GM18517 (cell line): ENCODE measurements around the gene ZNF746.
"Not testable (repeated sequence)": the region's sequence is repeated elsewhere in the genome, so short reads cannot be mapped to it uniquely, and the experiment has no call there.

Experiments used
- ATAC-seq: cut with Tn5 transposase; IDR thresholded peaks from one replicate; pipeline ENCODE4 v1.9.1; 2021; ENCODE audit warnings: mild to moderate bottlenecking, moderate library complexity; ENCODE audit not compliant: unreplicated experiment

ZNF746 gene

GRCh38 chr7:149497467-149498261 is at the start of gene ZNF746:
Gene ZNF746 (minus strand): TSS chr7:149497809. CDS start chr7:149497536, 273 bp downstream.
- peak; percentile 92 for ATAC-seq

- ATAC-seq: no peak
Measured at GRCh38 chr7:149547126-149547525, 49.5 kb upstream of the ZNF746 start.

- ATAC-seq: no peak
Measured at GRCh38 chr7:149546331-149546730, 48.7 kb upstream of the ZNF746 start.

- no peak for ATAC-seq
Measured at GRCh38 chr7:149544028-149544427, 46.4 kb upstream of the ZNF746 start.

GRCh38 chr7:149532654-149533053 is 35.0 kb upstream of the ZNF746 start:
- no peak for ATAC-seq

- ATAC-seq: no peak
Measured at GRCh38 chr7:149529136-149529718, 31.6 kb upstream of the ZNF746 start.

- no peak for ATAC-seq
Measured at GRCh38 chr7:149527414-149527813, 29.8 kb upstream of the ZNF746 start.

- ATAC-seq: no peak
Measured at GRCh38 chr7:149525280-149525679, 27.7 kb upstream of the ZNF746 start.

- no peak for ATAC-seq
Measured at GRCh38 chr7:149524394-149524793, 26.8 kb upstream of the ZNF746 start.

GRCh38 chr7:149510248-149510647 is 12.6 kb upstream of the ZNF746 start:
- ATAC-seq: no peak

GRCh38 chr7:149509774-149510173 is 12.2 kb upstream of the ZNF746 start:
- no peak for ATAC-seq

GRCh38 chr7:149505551-149505950 is 7.9 kb upstream of the ZNF746 start:
- no peak for ATAC-seq

GRCh38 chr7:149501651-149502050 is 4.0 kb upstream of the ZNF746 start:
- ATAC-seq: no peak

GRCh38 chr7:149500910-149501309 is 3.3 kb upstream of the ZNF746 start:
- no peak for ATAC-seq

- no peak for ATAC-seq
Measured at GRCh38 chr7:149500201-149500600, 2.6 kb upstream of the ZNF746 start.

- no peak for ATAC-seq
Measured at GRCh38 chr7:149498811-149499210, 1.2 kb upstream of the ZNF746 start.

GRCh38 chr7:149496642-149497391 is 792 bp downstream of the ZNF746 start:
- peak; percentile 11 for ATAC-seq

- ATAC-seq: no peak
Measured at GRCh38 chr7:149495785-149496641, 1.6 kb downstream of the ZNF746 start.

- no peak for ATAC-seq
Measured at GRCh38 chr7:149494738-149495368, 2.8 kb downstream of the ZNF746 start.

- not testable (repeated sequence) for ATAC-seq
Measured at GRCh38 chr7:149493975-149494374, 3.6 kb downstream of the ZNF746 start.
